IMR-90 (cell line): ENCODE results near the gene TMEM179. TPM values are rescaled to one million over a fixed set of nuclear protein-coding genes. Genes with fewer than 3 reads are reported as not detected.

Experiments
- ATAC-seq: fragments of 200-7000 bp; cut with Tn5 transposase; 2 replicates; pipeline ENCODE4 v1.9.1; 2020; ENCODE audit warnings: low read depth, mild to moderate bottlenecking, moderate library complexity
- BruUV-seq: library from RNA; stranded (reverse); fragments of 400-500 nt; replicated peaks from 2 replicates; lab custom pipeline; 2021; lab: Mats Ljungman, UMichigan
- CTCF ChIA-PET: fragments of 300-600 bp; formaldehyde crosslinking; extraction: SDS; loops from one replicate; lab custom pipeline; 2021; ENCODE audit warnings: antibody characterized with exemption; lab: Yijun Ruan, JAX
- POLR2A ChIA-PET: fragments of 300-600 bp; sonication (Branson Sonifier 250); formaldehyde crosslinking; loops from one replicate; lab custom pipeline; 2022; ENCODE audit warnings: antibody characterized with exemption; ENCODE audit not compliant: unreplicated experiment; lab: Charles Lee
- DNase-seq: peaks from one replicate; pipeline ENCODE4 v3.0.0; 2013
- H2AFZ ChIP-seq: replicated peaks from 2 replicates; pipeline ENCODE3; 2013; ENCODE audit warnings: low read length, mild to moderate bottlenecking; ENCODE audit not compliant: poor library complexity
- H2AK5ac ChIP-seq: 2 replicates; pipeline ENCODE4 v1.6.1; 2013; ENCODE audit warnings: low read depth, low read length, inconsistent platforms
- H2AK9ac ChIP-seq: replicated peaks from 2 replicates; pipeline ENCODE3; 2013; ENCODE audit warnings: mild to moderate bottlenecking, low read depth, low read length, moderate library complexity; ENCODE audit not compliant: poor library complexity
- H2BK120ac ChIP-seq: 2 replicates; pipeline ENCODE4 v1.6.1; 2013; ENCODE audit warnings: low read depth, low read length, inconsistent platforms
- H2BK15ac ChIP-seq: 3 replicates; pipeline ENCODE4 v1.6.1; 2013; ENCODE audit warnings: low read depth, low read length, inconsistent platforms
- H2BK20ac ChIP-seq: 2 replicates; pipeline ENCODE4 v1.6.1; 2013; ENCODE audit warnings: low read depth, mild to moderate bottlenecking, inconsistent platforms, low read length, moderate library complexity
- H2BK5ac ChIP-seq: 2 replicates; pipeline ENCODE4 v1.6.1; 2013; ENCODE audit warnings: mild to moderate bottlenecking, low read depth, low read length, inconsistent platforms; ENCODE audit not compliant: poor library complexity, severe bottlenecking
- H3K14ac ChIP-seq: replicated peaks from 2 replicates; pipeline ENCODE4 v1.6.1; 2013; ENCODE audit warnings: low read depth, low read length, inconsistent platforms
- H3K18ac ChIP-seq: 2 replicates; pipeline ENCODE4 v1.6.1; 2013; ENCODE audit warnings: low read depth, low read length, control low read depth
- H3K23ac ChIP-seq: 2 replicates; pipeline ENCODE4 v1.6.1; 2013; ENCODE audit warnings: low read depth, low read length, inconsistent platforms
- H3K27ac ChIP-seq: 2 replicates; pipeline ENCODE4 v1.5.1; 2013; ENCODE audit warnings: mild to moderate bottlenecking, control low read depth, low read length; ENCODE audit not compliant: insufficient read depth
- H3K27me3 ChIP-seq: 2 replicates; pipeline ENCODE4 v1.6.1; 2013; ENCODE audit warnings: low read length; ENCODE audit not compliant: control insufficient read depth, insufficient read depth
- H3K36me3 ChIP-seq: 2 replicates; pipeline ENCODE4 v1.6.1; 2013; ENCODE audit warnings: low read length, mixed read lengths; ENCODE audit not compliant: control insufficient read depth, insufficient read depth
- H3K4ac ChIP-seq: 2 replicates; pipeline ENCODE4 v1.6.1; 2013; ENCODE audit warnings: low read depth, low read length, inconsistent platforms
- H3K4me1 ChIP-seq: 2 replicates; pipeline ENCODE4 v1.6.1; 2013; ENCODE audit warnings: low read length, mixed read lengths; ENCODE audit not compliant: control insufficient read depth, insufficient read depth
- H3K4me2 ChIP-seq: 2 replicates; pipeline ENCODE4 v1.6.1; 2013; ENCODE audit warnings: low read depth, mild to moderate bottlenecking, control low read depth, low read length, moderate library complexity
- H3K4me3 ChIP-seq: 2 replicates; pipeline ENCODE4 v1.5.1; 2013; ENCODE audit warnings: low read depth, mild to moderate bottlenecking, control low read depth, low read length, moderate library complexity; ENCODE audit not compliant: insufficient read depth
- H3K56ac ChIP-seq: 2 replicates; pipeline ENCODE4 v1.6.1; 2013; ENCODE audit warnings: low read length, inconsistent platforms; ENCODE audit not compliant: insufficient read depth; ENCODE audit errors: extremely low read depth
- H3K79me1 ChIP-seq, 2 experiments: 2 replicates each; pipeline ENCODE4 v1.6.1; 2013; ENCODE audit warnings: low read length in 2 of 2, inconsistent platforms in 1 of 2, low read depth in 1 of 2
- H3K9ac ChIP-seq: 2 replicates; pipeline ENCODE4 v1.6.1; 2013; ENCODE audit warnings: low read depth, low read length, control low read depth
- H3K9me1 ChIP-seq: 2 replicates; pipeline ENCODE4 v1.6.1; 2013; ENCODE audit warnings: low read length, inconsistent platforms; ENCODE audit not compliant: insufficient read depth
- H3K9me3 ChIP-seq: 2 replicates; pipeline ENCODE4 v1.6.1; 2013; ENCODE audit warnings: low read length; ENCODE audit not compliant: control insufficient read depth, insufficient read depth
- H4K20me1 ChIP-seq: 2 replicates; pipeline ENCODE4 v1.6.1; 2013; ENCODE audit warnings: low read length, inconsistent platforms; ENCODE audit not compliant: insufficient read depth
- H4K5ac ChIP-seq: 2 replicates; pipeline ENCODE4 v1.6.1; 2013; ENCODE audit warnings: mild to moderate bottlenecking, low read depth, low read length, control low read depth
- H4K8ac ChIP-seq, 2 experiments: 2 replicates each; pipeline ENCODE4 v1.6.1; 2013; ENCODE audit warnings: low read depth in 2 of 2, low read length in 2 of 2, control low read depth in 1 of 2, inconsistent platforms in 1 of 2
- H4K91ac ChIP-seq: 2 replicates; pipeline ENCODE4 v1.6.1; 2013; ENCODE audit warnings: low read depth, low read length, inconsistent platforms; ENCODE audit not compliant: insufficient read depth
- CHD1 ChIP-seq: IDR thresholded peaks from 2 replicates; pipeline ENCODE4 v1.6.1; 2012; ENCODE audit warnings: low read depth, low read length, improper control_type of control experiment
- CTCF ChIP-seq: conservative IDR thresholded peaks from 2 replicates; pipeline ENCODE4 v1.5.1; 2012; ENCODE audit warnings: mild to moderate bottlenecking, low read depth, low read length, improper control_type of control experiment
- MAZ ChIP-seq: IDR thresholded peaks from 2 replicates; pipeline ENCODE4 v1.6.1; 2012; ENCODE audit warnings: low read depth, mild to moderate bottlenecking, low read length, improper control_type of control experiment, moderate library complexity, borderline replicate concordance
- RAD21 ChIP-seq: IDR thresholded peaks from 2 replicates; pipeline ENCODE4 v1.6.1; 2012; ENCODE audit warnings: low read length, improper control_type of control experiment
- SMC3 ChIP-seq: fragments of 150-350 bp; IDR thresholded peaks from 2 replicates; pipeline ENCODE4 v1.6.1; 2016; ENCODE audit warnings: low read depth, mild to moderate bottlenecking, antibody characterized with exemption, low read length, moderate library complexity
- WGBS, 2 experiments: methylation state at CpG; one replicate each; pipeline versions ENCODE4 v1.1.5 to v1.1.7; 2013; ENCODE audit warnings: missing lambda C conversion rate in 2 of 2; ENCODE audit not compliant: insufficient read length in 1 of 2; ENCODE audit errors: extremely low coverage in 2 of 2; 5-methylcytosine and 5-hydroxymethylcytosine counted together
- dilution Hi-C: fragments of 300-500 bp; cut with HindIII; formaldehyde crosslinking; loops from one replicate; pipeline ENCODE4 v1.14.3; 2018; ENCODE audit warnings: low sequenced_read_pairs; ENCODE audit not compliant: unreplicated experiment
- in situ Hi-C: fragments of 300-500 bp; cut with MboI; formaldehyde crosslinking; loops from 3 replicates; pipeline ENCODE4 v1.14.3; 2019; ENCODE audit warnings: low sequenced_read_pairs, inconsistent platforms, mixed read lengths
- intact Hi-C: fragments of 100-400 bp; cut with micrococcal nuclease; formaldehyde crosslinking; loops from 2 replicates; pipeline ENCODE4 v1.10.0; 2022
- polyA plus RNA-seq, 3 experiments: library from polyadenylated mRNA; depleted of rRNA; stranded (reverse); fragments of >200 nt; gene quantifications; 2 replicates each; pipeline ENCODE4 v1.2.3, GENCODE V29; 2012; ENCODE audit warnings: low replicate concordance in 1 of 3
- total RNA-seq: library from RNA; depleted of rRNA; stranded (reverse); fragments of >200 nt; gene quantifications from 2 replicates; pipeline ENCODE4 v1.2.3, GENCODE V29; 2012

The TMEM179 gene
- total and polyA plus RNA-seq, 2 of the 4 experiments (the other 2 are of a cell fraction) = not detected

GRCh38 chr14:104639885-104640548 lies 35.4 kb upstream of the TMEM179 start:
- Histone ChIP-seq H3K23ac (no peak overlapping the region), H2AK5ac (no peak overlapping the region), H3K4ac (no peak overlapping the region), H2BK15ac (no peak overlapping the region), H3K36me3 (no peaks in the 10 kb centered on the region), H4K91ac (no peak overlapping the region), H4K8ac (no peak overlapping the region), H2BK5ac (no peak overlapping the region), H3K9ac (no peak overlapping the region), H3K9me3 (peaks cover under 1% of the 10 kb centered on the region), H4K20me1 (no peaks in the 10 kb centered on the region), H3K9me1 (no peaks in the 10 kb centered on the region), H2AK9ac (peak overlapping the region; percentile 93), H3K4me3 (no peak overlapping the region), H3K79me1 (no peaks in the 10 kb centered on the region), H3K4me1 (no peaks in the 10 kb centered on the region), H3K56ac (no peak overlapping the region), H2BK120ac (no peak overlapping the region), H3K27me3 (peaks cover 22% of the 10 kb centered on the region), H3K14ac (no peak overlapping the region), H3K18ac (no peak overlapping the region), H4K5ac (no peak overlapping the region), H2AFZ (peak overlapping the region; percentile 84), H3K27ac (no peak overlapping the region), H3K4me2 (peak overlapping the region; percentile 13; the same call in 1 of the 2 replicates), H2BK20ac (no peak overlapping the region)
- in situ Hi-C loops (loop anchor here (10.0 to 25.0 kb wide), 2 partner anchors 505 to 553 kb away; partner anchors contain the start of genes ASPG and KIF26A), dilution Hi-C loops (no loop called here), intact Hi-C loops (loop anchor here (1.0 kb wide), 2 partner anchors 546 to 562 kb away; no protein-coding TSS in a partner anchor)
- DNase-seq (peak; percentile 24), ATAC-seq (peak; percentile 97)
- no TSS peak for BruUV-seq
- ChIA-PET CTCF (interaction anchor here (0.8 to 1.2 kb wide), 3 partner anchors 8 to 562 kb away, joined by 3 to 5 read pairs (median 3); no protein-coding TSS in a partner anchor), POLR2A (no interaction called here)
- TF ChIP-seq SMC3 = peak; percentile 71
- peak; percentile 92 for TF ChIP-seq CTCF
- TF ChIP-seq MAZ = no peak
- no peak for TF ChIP-seq CHD1
- TF ChIP-seq RAD21 = peak; percentile 89
- 0% methylated on average over 13 of the region's 24 CpGs; no CpG with 5 or more reads in 1 of the 2 experiments for WGBS, 2 experiments
